ENCODE measurements around the gene KDM2B.

DNA sequence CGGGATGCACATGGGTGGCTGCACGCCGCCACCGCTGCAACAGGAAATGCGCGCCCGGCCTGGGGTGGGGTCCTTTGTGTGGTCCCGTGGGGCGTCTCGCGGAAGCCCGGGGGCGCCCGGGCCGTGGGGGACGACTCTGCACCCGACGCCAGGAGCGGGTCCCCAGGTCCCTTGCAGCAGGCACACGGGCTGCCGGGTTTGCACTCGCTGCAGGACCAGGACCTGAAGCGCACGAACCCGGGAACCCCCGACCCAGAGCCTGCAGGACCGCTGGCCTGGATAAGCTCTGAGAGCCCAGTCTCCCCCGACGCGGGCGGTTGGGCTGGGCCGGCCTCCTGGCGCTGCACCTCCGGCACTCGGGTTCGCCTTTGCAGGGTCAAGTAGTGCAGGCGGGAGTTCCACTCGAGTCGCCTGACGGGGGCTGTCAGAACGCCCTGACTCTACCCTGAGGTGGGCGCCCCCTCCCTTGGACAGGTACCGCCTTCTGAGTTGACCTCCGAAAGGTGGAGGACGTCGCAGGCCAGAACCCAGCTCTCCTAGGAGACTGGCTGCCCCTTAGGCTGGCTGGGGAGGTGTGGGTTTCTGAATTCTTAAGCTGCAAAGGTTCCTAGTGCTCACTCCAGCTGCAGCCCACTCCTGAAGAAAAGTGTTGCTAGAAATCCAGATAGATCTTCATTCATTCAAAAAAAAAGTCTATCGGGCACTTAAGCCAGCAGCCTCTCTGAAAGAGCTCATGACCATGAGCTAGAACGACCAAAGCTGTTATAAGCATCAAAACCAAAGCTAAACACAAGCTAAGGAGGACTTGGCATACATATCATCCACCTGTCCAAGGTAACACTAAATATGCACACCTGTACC is 113.0 kb downstream of the KDM2B start:
- TF ChIP-seq POLR2AphosphoS5 (IDR thresholded peaks at IDR 0.05; ENCODE audit: borderline replicate concordance, low read depth, low read length), result peak; percentile 31; the same call in 1 of the 2 replicates
- no peak for TF ChIP-seq EZH2 (IDR thresholded peaks at IDR 0.05)
- TF ChIP-seq FOXP2 (optimal IDR thresholded peaks at IDR 0.05; ENCODE audit: control extremely low read depth, extremely low read length, insufficient read depth), result no peak

All from SK-N-MC (cell line).